GM21423 (cell line): ENCODE data around the gene HOXB1.
"Not testable (repeated sequence)": the region's sequence is repeated elsewhere in the genome, so short reads cannot be mapped to it uniquely, and the experiment has no call there.

Experiments
- ATAC-seq: cut with Tn5 transposase; IDR thresholded peaks from one replicate; pipeline ENCODE4 v1.9.1; 2021; ENCODE audit warnings: mild to moderate bottlenecking, moderate library complexity; ENCODE audit not compliant: unreplicated experiment

HOXB1 gene

DNA sequence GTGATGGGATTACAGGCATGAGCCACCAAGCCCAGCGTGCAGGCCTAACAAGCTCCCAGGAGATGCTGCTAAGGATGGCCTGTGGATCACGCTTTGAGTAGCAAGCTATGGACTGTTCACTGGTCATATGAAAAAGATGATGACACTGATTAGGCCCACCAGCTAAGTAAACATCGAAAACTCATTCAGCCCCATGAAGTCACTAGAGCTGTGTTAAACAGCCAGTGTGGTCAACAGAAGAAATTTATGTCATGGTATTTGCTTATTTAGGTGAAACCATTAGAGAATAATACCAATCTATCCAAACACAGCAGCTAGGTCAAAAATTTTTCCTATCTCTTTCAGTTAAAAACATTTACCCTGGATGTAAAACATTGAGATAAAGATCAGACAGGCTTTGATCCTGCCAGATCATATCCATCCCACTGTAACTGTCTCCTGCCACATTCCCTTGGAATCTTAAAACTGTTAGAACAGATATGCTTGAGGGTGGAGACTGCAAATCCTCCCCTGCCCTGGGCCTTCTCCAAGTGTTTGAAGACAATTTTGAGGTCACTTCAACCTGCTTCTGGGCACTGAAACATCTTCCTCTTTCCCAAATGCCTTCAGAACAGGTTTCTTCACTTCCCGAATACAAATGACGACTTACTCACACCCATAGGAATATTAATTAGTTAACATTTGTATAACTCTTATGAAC lies 30.9 kb downstream of the HOXB1 start:
- ATAC-seq = no peak

GRCh38 chr17:48499248-48499647 lies 31.6 kb downstream of the HOXB1 start:
- no peak for ATAC-seq

- ATAC-seq = no peak
Observed at GRCh38 chr17:48498164-48498850, 32.5 kb downstream of the HOXB1 start.

- ATAC-seq = no peak
Observed at GRCh38 chr17:48497103-48497502, 33.7 kb downstream of the HOXB1 start.

DNA sequence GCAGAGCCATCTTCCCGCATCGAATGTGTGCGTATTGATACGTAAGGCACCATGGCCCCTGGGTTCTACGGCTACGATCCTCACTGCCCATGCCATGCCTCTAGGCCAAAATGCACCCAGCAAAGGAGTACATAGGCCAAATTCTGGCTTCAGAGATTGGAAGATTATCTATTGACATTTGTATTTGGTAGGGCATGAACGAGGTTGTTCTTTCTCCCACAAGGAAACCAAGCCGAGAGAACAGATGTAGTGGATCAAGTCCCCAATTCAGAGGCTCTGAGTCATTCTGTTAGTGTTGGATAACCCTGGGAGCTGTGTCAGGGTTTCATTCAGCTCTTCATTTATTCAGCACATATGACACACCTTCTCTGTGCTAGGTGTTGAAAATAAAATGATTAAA lies 36.5 kb downstream of the HOXB1 start:
- no peak for ATAC-seq

DNA sequence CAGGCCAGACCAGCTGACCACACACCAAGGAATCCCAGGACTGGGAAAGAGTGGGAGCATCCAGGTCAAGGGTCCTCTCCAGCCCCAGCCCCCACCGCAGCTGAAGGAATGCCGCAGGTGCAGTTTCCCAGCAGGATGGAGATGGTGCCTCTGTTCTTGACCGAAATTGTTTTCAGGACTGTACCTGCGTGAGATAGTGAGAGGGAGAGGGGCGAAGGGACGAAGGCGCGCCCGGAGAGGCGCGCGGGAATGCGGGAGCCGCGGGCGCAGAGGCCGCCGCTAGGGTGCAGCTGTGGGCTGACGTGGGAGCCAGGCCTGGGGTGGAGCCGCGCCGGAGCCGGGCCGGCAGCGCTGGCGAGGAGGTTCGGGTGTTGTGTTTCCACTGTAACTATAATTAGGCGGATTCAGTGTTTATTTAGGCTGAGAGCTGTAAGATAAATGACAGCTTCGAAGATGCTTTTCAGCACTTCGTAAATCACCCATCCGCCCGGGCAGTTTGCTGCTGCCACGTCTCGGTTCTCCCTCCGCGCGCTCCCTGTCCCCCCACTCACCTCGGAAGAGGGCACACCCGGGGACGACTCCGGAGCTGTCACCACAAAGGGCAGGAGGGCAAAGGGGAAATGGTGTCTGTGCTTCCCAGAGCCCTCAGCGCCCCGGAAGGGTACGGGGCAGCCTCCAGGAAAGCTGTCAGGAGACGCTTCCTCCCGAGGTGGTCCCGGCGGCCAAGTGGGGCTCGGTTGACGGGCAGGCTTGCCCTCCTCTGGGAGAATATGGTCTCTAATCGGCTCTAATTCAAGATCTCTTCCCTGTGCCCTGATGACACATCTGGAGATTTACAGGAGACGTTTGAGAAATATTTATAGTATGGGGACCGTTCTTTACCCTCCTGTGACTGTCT lies 38.2 kb downstream of the HOXB1 start:
- peak; percentile 70 for ATAC-seq

DNA sequence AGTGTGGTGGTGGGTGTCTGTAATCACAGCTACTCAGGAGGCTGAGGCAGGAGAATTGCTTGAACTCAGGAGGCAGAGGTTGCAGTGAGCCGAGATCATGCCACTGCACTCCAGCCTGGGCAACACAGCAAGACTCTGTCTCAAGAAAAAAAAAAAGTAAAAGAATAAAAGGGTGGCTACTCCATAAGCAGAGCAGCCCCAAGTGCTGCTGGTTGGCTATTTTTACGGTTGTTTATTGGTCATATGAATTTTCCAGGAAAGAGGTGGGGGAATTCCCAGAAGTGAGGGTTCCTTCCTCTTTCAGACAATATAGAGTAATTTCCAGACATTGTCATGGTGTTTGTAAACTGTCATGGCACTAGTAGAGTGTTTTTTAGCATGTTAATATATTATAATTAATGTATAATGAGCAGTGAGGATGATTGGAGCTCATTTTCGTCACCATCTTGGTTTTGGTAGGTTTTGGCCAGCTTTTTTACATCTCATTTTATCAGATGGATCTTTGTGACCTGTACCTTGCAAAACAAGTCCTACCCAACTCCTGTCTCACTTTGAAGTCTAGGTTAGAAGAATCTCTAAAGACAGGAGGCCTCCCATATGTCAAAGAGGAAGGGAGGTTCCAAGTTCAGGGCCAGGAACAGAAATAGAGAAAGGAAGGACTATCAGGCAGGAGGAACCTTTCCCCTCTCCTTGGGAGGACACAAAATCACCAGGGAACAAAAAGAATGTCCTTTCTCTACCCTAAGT lies 39.1 kb downstream of the HOXB1 start:
- ATAC-seq = no peak

DNA sequence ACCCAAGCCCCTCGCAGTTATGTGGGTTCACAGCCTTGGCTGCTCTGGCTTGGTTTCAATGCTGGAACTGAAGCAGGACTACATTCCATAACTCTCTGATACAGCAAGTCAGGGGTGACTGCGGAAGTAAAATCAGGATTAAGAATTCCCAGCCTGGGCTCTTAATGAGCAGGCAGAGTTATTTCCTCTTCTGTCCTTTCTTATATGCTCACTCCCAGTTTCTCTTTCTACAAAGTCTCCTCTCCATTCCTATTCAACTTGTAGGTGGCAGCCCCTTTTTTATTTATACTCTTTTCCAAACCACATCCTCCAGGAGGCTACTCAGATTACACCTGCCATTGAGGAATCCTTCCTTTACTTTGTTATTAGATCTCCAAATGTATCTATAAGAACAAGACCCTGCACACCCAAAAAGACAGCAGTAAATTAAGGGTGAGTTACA lies 40.3 kb downstream of the HOXB1 start:
- ATAC-seq = no peak

DNA sequence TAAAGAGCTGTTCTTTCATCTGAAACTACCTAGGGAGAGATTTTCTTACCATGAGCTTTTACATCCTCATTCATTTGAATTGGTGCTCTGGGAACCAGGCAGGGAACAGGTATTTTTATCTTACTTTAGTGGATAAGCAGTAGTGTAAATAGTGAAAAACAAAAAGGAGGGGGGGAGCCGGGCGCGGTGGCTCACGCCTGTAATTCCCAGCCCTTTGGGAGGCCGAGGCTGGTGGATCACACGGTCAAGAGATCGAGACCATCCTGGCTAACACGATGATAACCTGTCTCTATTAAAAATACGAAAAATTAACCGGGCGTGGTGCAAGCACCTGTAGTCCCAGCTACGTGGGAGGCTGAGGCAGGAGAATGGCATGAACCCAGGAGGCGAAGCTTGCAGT lies 41.0 kb downstream of the HOXB1 start:
- no peak for ATAC-seq

DNA sequence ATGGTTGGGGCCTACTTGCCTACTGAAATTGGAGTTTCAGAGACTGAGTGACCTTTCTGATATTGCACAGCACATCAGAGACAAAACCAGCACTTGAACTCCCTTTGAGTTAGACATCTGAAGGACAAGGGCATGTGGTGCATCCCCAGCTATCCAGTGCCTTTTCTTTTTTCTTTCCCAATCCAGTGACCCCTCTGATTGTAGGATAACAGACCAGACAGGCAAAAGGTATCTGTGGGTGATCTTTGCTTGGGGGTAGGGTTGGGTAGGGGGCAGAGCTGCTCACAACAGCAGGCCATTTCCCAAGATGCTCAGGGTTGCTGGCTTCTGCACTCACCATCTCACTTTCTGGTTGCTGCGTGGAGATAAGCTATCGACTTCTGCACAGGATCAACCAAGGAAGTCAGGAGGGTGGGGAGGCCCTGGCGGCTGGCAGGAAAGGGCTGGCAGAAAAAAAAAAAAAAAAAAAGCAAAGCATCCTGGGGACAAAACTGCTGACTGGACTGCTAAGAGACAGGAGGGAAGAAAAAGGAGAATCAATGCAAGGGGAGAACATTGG lies 42.2 kb downstream of the HOXB1 start:
- ATAC-seq = no peak

DNA sequence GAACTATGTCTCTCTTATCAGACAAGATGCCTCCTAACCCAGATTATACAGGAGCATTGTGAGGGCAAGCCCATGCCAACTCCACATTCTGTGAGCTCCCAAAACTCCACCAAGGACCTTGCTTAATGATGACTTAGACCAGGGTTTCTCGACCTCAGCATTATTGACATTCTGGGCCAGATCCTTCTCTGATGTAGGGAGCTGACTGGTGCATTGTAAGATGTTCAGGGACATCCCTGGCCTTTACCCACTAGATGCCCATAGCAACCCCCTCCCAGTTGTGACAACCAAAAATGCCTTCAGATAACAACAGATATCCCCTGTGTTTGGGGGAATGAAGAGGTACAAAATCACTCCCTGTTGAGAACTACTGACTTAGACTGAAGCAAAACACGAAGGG lies 43.6 kb downstream of the HOXB1 start:
- no peak for ATAC-seq

GRCh38 chr17:48486557-48486956 lies 44.3 kb downstream of the HOXB1 start:
- no peak for ATAC-seq

DNA sequence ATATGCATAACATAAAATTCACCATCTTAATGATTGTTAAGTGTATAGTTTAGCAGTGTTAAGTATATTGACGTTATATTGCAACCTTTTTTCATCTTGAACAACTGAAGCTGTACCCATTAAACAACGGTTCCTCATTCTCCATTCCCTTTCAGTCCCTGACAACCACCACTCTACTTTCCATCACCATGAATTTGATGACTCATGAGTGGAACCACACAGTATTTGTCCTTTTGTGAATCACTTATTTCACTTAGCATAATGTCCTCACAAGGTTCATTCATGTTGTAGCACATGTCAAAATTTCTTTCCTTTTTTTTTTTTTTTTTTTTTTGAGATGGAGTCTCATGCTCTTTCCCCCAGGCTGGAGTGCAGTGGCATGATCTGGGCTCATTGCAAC lies 46.0 kb downstream of the HOXB1 start:
- ATAC-seq = no peak

DNA sequence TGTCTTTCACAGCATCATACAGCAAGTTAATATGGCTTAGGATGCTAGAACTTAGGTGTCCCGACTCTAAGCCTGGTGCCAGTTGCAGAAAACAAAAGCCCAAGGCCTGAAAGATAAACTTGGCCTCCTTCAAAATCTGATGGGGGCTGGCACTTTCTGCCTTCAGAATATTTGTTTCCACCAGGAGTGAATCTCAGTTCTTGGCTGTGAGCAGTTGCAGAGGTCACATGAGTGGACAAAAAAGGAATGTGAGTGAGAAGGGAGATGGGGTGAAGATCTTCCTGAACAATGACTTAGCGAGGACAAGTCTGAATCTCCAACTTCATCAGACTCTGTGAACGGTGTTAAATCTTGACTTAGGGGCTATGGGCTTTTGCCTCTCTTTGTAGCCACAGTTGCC lies 46.6 kb downstream of the HOXB1 start:
- ATAC-seq = no peak

DNA sequence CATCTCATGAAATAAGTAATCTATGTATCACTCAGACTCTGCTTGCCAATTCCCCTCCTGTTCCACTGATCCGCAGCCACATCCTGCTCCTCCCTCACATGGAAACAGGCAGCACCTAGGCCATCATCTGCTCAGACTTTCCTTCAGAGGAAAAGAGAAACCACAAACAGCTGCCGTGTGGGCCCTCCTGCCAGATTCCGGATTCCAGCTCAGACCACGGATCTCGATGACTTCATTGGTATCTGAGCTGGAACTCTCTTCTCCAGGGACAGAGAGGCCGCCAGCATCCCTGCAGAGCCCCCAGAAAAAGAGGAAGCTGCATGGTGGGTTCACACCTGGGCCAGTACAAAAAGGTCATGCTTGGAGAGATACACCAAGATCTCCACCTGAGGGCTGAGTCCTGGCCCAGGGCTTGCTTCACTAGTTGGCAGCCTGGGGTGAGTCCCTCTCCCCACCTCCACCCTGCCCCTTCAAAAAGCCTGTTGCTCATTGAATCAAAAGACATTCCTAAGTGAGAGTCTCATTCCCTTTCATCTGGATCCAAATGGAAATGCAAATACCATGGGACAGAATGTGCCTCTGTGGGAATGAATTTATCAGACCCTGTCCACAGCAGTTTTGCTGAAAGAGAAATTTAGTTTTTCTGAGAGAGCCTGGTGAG lies 47.2 kb downstream of the HOXB1 start:
- peak; percentile 55 for ATAC-seq

- no peak for ATAC-seq
Observed at GRCh38 chr17:48483004-48483403, 47.8 kb downstream of the HOXB1 start.

GRCh38 chr17:48482301-48482700 lies 48.5 kb downstream of the HOXB1 start:
- not testable (repeated sequence) for ATAC-seq

DNA sequence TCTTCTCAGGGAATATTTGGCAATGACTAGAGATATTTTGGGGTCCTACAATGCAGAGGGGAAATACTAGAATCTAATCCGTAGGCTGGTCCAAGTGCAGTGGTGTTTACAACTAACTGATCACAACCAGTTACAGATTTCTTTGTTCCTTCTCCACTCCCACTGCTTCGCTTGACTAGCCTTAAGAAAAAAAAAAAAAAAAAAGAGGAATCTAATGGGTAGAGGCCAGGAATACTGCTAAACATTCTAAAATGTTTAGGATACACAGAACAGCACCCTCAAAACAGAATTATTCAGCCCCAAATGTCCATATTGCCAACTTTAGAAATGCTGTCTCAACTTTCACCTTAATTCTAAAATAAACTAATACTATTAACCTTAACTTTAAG lies 51.8 kb downstream of the HOXB1 start:
- no peak for ATAC-seq
